Prostate gland (tissue), 2 donors: Measurements from ENCODE around the gene ZMYND8. TPM values are rescaled to one million over a fixed set of nuclear protein-coding genes. Genes with fewer than 3 reads are reported as not detected.
A peak's percentile ranks its signal among the peaks of the same experiment; 100 is the strongest.
"Not testable (repeated sequence)": the region's sequence is repeated elsewhere in the genome, so short reads cannot be mapped to it uniquely, and the experiment has no call there.

Experiments used
- DNase-seq: peaks from one replicate; pipeline ENCODE4 v3.0.0-alpha.2; 2019; ENCODE audit warnings: low spot score
- H3K27ac ChIP-seq, 2 donors: fragments of 200-600 bp; sonication (generic); 2 replicates each; pipeline ENCODE4 v1.5.1; 2017 to 2019
- H3K27me3 ChIP-seq: fragments of 200-600 bp; sonication (generic); replicated peaks from 2 replicates; pipeline ENCODE4 v1.5.1; 2019; ENCODE audit not compliant: insufficient read depth
- H3K36me3 ChIP-seq, 2 donors: fragments of 200-600 bp; sonication (generic); 1 replicate in 1 of 2; 2 replicates in 1 of 2; pipeline versions ENCODE4 v1.5.1 to v1.8.1; 2017 to 2019
- H3K4me1 ChIP-seq: fragments of 200-600 bp; sonication (generic); replicated peaks from 2 replicates; pipeline ENCODE4 v1.5.1; 2019
- H3K4me3 ChIP-seq, 2 donors: fragments of 200-600 bp; sonication (generic); 2 replicates each; pipeline ENCODE4 v1.5.1; 2017 to 2019
- H3K9me3 ChIP-seq: fragments of 200-600 bp; sonication (generic); 2 replicates; pipeline ENCODE4 v1.5.1; 2017
- CTCF ChIP-seq, 4 experiments: fragments of 200-600 bp in 2 of 4; fragments of 450-650 bp in 2 of 4; sonication (generic) in 2 of 4; IDR thresholded peaks; 1 replicate in 3 of 4; 2 replicates in 1 of 4; pipeline ENCODE4 v1.5.1; 2016 to 2019; ENCODE audit warnings: antibody characterized with exemption in 4 of 4, mild to moderate bottlenecking in 2 of 4, moderate library complexity in 2 of 4
- POLR2A ChIP-seq: fragments of 450-650 bp; IDR thresholded peaks from one replicate; pipeline ENCODE4 v1.6.1; 2016; ENCODE audit warnings: antibody characterized with exemption, mild to moderate bottlenecking
- POLR2AphosphoS5 ChIP-seq: sonication (generic); formaldehyde crosslinking; IDR thresholded peaks from one replicate; pipeline ENCODE4 v1.6.1; 2017; ENCODE audit warnings: antibody characterized with exemption
- WGBS: methylation state at CpG from one replicate; pipeline ENCODE4 v1.1.5; 2018; 5-methylcytosine and 5-hydroxymethylcytosine counted together
- intact Hi-C: fragments of 100-400 bp; cut with DNase I; formaldehyde crosslinking; loops from one replicate; pipeline ENCODE4 v1.14.2; 2022
- total RNA-seq, 2 donors: library from RNA; depleted of rRNA; stranded (reverse); fragments of >200 nt; gene quantifications; one replicate each; pipeline ENCODE4 v1.1.0, GENCODE V29; 2016

Gene ZMYND8
- total RNA-seq, 2 donors from 2014 or later = 19.9 to 70.9 TPM

- Histone ChIP-seq H3K4me1 (no peaks in the 10 kb centered on the region), H3K9me3 (no peaks in the 10 kb centered on the region), H3K27me3 (no peaks in the 10 kb centered on the region), H3K27ac (peak overlapping the region in 1 of 2 donors; percentile 49), H3K36me3 (no peaks in the 10 kb centered on the region), H3K4me3 (no peak overlapping the region)
- intact Hi-C loops = no loop called here
- TF ChIP-seq POLR2AphosphoS5 (no peak), CTCF (IDR thresholded peaks at IDR 0.05) (no peak), POLR2A (no peak)
- WGBS = 93% methylated on average over 11 of the region's 11 CpGs
- DNase-seq = no peak
Observed at GRCh38 chr20:47311967-47312681, 44.4 kb downstream of the ZMYND8 start.

- DNase-seq = no peak
- no peaks in the 10 kb centered on the region for H3K36me3 ChIP-seq
- WGBS = 85% methylated on average over 5 of the region's 5 CpGs
- H3K4me3 ChIP-seq = no peak overlapping the region
- no peaks in the 10 kb centered on the region for H3K27me3 ChIP-seq
- no peaks in the 10 kb centered on the region for H3K4me1 ChIP-seq
- no peaks in the 10 kb centered on the region for H3K9me3 ChIP-seq
- no peak for TF ChIP-seq POLR2AphosphoS5
- no peak for TF ChIP-seq POLR2A
- no peak for TF ChIP-seq CTCF (IDR thresholded peaks at IDR 0.05)
- intact Hi-C loops = no loop called here
- no peak overlapping the region for H3K27ac ChIP-seq
Observed at GRCh38 chr20:47311211-47311610, 45.3 kb downstream of the ZMYND8 start.

GRCh38 chr20:47310729-47311128, 45.8 kb downstream of the ZMYND8 start:
- H3K4me1 ChIP-seq = no peaks in the 10 kb centered on the region
- no peak for TF ChIP-seq CTCF (IDR thresholded peaks at IDR 0.05)
- no peak for TF ChIP-seq POLR2AphosphoS5
- no peak for TF ChIP-seq POLR2A
- intact Hi-C loops = no loop called here
- H3K9me3 ChIP-seq = no peaks in the 10 kb centered on the region
- peak overlapping the region; percentile 57 to 67 for H3K27ac ChIP-seq
- WGBS = 78% methylated on average over 8 of the region's 8 CpGs
- no peaks in the 10 kb centered on the region for H3K36me3 ChIP-seq
- no peaks in the 10 kb centered on the region for H3K27me3 ChIP-seq
- H3K4me3 ChIP-seq = no peak overlapping the region
- no peak for DNase-seq

- WGBS = 51% methylated on average over 11 of the region's 11 CpGs
- peak overlapping the region; percentile 57 to 67 for H3K27ac ChIP-seq
- intact Hi-C loops = loop anchor here (2.0 kb wide), 1 partner anchor 51 kb away; no protein-coding TSS in a partner anchor
- H3K36me3 ChIP-seq = no peaks in the 10 kb centered on the region
- no peak overlapping the region for H3K4me3 ChIP-seq
- peaks cover 1% of the 10 kb centered on the region for H3K4me1 ChIP-seq
- H3K27me3 ChIP-seq = no peaks in the 10 kb centered on the region
- no peaks in the 10 kb centered on the region for H3K9me3 ChIP-seq
- TF ChIP-seq POLR2AphosphoS5 (peak; percentile 41), POLR2A (no peak)
- peak; percentile 57 for DNase-seq
Observed at GRCh38 chr20:47309806-47310426, 46.6 kb downstream of the ZMYND8 start.

GRCh38 chr20:47309394-47309793, 47.1 kb downstream of the ZMYND8 start:
- 96% methylated on average over 10 of the region's 10 CpGs for WGBS
- intact Hi-C loops = loop anchor here (2.0 kb wide), 1 partner anchor 51 kb away; no protein-coding TSS in a partner anchor
- no peak overlapping the region for H3K4me3 ChIP-seq
- H3K27me3 ChIP-seq = no peaks in the 10 kb centered on the region
- H3K36me3 ChIP-seq = no peaks in the 10 kb centered on the region
- peaks cover 6% of the 10 kb centered on the region for H3K4me1 ChIP-seq
- no peaks in the 10 kb centered on the region for H3K9me3 ChIP-seq
- no peak for TF ChIP-seq POLR2AphosphoS5
- TF ChIP-seq POLR2A = no peak
- no peak for TF ChIP-seq CTCF (IDR thresholded peaks at IDR 0.05)
- H3K27ac ChIP-seq = peak overlapping the region; percentile 57 to 67
- DNase-seq = no peak

- intact Hi-C loops, H3K36me3 ChIP-seq, H3K9me3 ChIP-seq, H3K27me3 ChIP-seq, H3K27ac ChIP-seq, DNase-seq, H3K4me3 ChIP-seq: not testable (repeated sequence)
- H3K4me1 ChIP-seq = peaks cover 18% of the 10 kb centered on the region
- WGBS = 98% methylated on average over 9 of the region's 9 CpGs
Observed at GRCh38 chr20:47307569-47307968, 48.9 kb downstream of the ZMYND8 start.
